GM21786 (cell line): ENCODE data around the gene PFAS.
A peak's percentile ranks its signal among the peaks of the same experiment; 100 is the strongest.
"Not testable (repeated sequence)": the region's sequence is repeated elsewhere in the genome, so short reads cannot be mapped to it uniquely, and the experiment has no call there.

ENCODE experiments used
- ATAC-seq: cut with Tn5 transposase; IDR thresholded peaks from one replicate; pipeline ENCODE4 v1.9.1; 2021; ENCODE audit not compliant: unreplicated experiment

The PFAS gene, protein sequence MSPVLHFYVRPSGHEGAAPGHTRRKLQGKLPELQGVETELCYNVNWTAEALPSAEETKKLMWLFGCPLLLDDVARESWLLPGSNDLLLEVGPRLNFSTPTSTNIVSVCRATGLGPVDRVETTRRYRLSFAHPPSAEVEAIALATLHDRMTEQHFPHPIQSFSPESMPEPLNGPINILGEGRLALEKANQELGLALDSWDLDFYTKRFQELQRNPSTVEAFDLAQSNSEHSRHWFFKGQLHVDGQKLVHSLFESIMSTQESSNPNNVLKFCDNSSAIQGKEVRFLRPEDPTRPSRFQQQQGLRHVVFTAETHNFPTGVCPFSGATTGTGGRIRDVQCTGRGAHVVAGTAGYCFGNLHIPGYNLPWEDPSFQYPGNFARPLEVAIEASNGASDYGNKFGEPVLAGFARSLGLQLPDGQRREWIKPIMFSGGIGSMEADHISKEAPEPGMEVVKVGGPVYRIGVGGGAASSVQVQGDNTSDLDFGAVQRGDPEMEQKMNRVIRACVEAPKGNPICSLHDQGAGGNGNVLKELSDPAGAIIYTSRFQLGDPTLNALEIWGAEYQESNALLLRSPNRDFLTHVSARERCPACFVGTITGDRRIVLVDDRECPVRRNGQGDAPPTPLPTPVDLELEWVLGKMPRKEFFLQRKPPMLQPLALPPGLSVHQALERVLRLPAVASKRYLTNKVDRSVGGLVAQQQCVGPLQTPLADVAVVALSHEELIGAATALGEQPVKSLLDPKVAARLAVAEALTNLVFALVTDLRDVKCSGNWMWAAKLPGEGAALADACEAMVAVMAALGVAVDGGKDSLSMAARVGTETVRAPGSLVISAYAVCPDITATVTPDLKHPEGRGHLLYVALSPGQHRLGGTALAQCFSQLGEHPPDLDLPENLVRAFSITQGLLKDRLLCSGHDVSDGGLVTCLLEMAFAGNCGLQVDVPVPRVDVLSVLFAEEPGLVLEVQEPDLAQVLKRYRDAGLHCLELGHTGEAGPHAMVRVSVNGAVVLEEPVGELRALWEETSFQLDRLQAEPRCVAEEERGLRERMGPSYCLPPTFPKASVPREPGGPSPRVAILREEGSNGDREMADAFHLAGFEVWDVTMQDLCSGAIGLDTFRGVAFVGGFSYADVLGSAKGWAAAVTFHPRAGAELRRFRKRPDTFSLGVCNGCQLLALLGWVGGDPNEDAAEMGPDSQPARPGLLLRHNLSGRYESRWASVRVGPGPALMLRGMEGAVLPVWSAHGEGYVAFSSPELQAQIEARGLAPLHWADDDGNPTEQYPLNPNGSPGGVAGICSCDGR (N-terminal part only)

DNA sequence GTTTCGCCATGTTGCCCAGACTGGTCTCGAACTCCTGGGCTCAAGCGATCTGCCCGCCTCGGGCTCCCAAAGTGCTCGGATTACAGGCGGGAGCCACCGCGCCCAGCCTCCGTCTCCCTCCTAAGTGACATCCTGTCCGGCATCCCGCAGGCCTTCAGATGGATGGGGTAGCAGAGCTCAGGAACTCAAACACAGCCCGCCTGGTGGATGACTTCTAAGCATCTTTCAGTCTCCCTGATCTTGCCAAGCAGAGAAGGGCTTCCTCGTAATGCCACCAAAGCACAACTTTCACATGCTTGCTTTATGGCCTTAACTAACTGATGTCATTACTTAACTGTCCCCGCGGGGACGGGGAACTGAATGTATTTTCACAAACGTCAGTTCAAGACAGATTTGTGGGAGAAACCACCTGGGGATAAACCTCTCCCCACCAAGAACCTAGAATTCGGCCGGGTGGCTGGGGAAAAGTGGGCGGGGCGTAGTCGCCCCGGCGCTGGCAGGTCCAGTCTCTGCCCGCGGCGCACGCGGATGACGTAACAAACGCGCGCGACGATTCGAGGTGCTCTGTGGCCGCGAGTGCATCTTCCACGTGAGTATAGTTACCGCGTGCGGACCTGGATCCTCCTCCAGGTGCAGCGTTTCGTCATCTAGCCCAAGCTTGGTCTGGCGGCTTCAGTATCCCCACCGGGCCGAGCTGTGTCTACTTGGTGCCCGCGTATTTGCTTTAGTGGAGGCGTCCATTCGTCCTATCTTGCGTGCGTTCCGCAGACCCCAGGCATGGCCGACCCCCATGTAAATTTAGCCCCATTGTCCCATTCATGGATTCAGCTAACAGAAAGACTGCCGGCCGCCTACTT is at the start of gene PFAS:
Gene PFAS (plus strand): TSS at position 539 of the 857 bp plus-strand sequence. CDS start 4,649 bp downstream, outside the sequence.
- peak; percentile 33 for ATAC-seq

DNA sequence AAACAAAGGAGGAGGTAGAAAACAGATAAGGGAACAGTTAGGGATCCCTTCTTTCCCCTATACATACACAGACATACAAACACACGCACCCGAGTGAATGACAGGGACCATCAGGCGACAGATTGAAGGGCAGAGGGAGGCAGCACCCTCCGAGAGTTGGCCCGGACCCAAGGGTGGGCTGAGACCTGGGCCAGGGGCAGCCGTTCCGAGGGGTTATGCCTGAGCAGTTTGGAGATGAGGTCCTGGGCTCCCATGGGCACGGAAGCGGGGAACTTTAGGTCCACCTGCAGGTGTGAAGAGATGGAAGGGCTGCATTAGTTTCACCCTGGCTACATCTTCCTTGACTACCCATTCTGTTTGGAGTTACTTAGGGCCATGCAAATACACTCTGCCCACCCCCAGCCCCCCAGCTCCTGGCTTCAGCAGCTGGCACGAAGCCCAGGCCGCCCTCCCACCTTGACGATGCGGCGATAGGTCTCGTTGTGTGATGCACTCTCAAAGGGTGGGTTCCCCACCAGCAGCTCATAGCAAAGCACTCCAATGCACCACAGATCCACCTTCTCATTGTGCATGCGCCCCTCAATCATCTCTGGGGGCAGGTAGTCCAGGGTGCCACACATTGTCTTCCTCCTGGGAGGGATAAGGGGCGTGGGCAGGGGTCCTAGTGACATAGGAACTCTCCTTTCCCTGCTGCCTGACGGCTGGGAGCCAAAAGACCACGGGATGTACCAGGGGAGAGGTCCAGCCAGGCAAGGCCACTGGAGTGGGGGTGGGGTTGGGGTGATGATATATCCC is 44.1 kb upstream of the PFAS start:
- ATAC-seq = no peak

DNA sequence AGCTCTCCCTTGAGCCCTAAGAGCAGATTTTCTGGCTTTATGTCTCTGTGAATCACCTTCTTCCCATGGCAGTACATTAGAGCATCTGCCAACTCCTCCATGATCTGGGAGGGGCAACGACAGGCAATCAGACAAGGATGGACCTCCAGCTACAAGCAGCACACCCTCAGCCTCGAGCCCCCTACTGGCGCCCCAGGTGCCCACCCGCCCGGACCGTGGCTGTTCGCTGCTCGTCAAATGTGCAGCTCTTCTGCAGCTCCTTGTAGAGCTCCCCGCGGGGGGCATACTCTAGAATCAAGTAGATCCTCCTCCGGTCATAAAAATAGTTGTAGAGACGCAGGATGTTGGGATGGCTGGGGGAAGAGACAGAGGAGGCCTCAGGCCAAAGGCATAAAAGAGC is 42.6 kb upstream of the PFAS start:
- no peak for ATAC-seq

DNA sequence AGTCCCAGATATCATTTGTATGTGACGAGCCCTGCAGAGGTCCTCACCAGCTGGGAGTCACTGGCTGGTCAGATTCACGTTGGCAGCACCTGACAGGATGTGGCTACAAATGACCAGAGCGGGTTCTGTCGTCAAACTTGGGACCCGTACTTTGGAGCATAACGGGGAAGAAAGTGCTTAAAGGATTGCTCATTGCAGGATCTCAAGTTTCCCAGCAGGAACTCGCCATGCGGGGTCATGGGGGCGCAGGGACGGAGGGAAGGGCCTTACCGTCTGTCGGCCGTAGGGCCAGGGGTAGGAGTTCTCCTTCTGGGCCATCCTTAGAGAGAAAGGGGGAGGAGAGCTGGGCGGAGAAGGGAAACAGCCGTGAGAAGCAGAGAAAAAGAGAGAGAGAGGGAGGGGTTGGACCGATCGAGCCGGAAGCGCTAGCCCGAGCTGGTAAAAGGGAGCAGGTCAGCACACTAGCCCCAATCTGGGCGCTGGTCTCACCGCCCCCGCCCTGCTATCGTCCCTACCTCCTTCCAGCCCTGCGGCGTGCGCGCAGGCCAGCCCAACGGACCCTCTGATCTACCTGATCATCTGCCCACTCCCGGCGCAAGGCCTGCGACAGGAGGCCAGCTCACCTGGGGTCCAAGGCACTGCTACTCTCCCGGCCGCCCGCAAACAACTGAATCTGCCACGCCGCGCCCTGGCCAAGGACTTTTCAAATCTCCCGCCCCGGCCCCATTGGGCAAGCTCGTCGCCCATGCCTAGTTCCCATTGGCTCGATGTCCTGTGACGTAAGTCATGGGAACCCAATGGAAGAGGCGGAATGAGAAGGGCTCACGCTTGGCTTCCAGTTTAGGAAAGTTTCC is 39.0 kb upstream of the PFAS start, which contains the start of gene AURKB:
Gene AURKB (minus strand): TSS at position 669 of the 854 bp plus-strand sequence. CDS start 351 bp downstream, at position 318.
- peak; percentile 90 for ATAC-seq

DNA sequence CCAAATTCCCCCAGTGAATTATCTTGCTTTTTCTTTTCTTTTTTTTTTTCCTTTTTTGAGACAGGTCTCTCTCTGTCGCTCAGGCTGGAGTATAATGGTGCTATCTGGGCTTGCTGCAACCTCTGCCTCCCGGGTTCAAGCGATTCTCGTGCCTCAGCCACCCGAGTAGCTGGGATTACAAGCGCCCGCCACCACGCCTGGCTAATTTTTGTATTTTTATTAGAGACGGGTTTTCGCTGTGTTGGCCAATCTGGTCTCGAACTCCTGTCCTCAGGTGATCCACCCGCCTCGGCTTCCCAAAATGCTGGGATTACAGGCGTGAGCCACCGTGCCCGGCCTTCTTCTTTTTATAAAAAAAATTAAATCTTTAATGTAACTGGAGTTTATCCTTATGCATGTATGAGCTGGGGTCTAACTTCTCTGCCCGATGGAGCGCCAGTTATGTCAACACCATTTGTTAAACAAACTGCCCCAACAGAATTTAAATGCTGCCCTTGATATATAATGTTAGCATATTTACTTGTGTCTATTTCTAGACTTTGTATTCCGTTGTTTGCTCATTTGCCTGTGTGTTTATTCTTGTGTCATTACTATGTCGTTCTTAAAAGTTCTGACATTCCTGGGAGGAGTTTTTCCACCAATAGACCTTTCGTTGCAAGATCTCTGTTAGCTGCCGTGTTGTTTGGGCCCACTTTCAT is 38.2 kb upstream of the PFAS start:
- no peak for ATAC-seq

DNA sequence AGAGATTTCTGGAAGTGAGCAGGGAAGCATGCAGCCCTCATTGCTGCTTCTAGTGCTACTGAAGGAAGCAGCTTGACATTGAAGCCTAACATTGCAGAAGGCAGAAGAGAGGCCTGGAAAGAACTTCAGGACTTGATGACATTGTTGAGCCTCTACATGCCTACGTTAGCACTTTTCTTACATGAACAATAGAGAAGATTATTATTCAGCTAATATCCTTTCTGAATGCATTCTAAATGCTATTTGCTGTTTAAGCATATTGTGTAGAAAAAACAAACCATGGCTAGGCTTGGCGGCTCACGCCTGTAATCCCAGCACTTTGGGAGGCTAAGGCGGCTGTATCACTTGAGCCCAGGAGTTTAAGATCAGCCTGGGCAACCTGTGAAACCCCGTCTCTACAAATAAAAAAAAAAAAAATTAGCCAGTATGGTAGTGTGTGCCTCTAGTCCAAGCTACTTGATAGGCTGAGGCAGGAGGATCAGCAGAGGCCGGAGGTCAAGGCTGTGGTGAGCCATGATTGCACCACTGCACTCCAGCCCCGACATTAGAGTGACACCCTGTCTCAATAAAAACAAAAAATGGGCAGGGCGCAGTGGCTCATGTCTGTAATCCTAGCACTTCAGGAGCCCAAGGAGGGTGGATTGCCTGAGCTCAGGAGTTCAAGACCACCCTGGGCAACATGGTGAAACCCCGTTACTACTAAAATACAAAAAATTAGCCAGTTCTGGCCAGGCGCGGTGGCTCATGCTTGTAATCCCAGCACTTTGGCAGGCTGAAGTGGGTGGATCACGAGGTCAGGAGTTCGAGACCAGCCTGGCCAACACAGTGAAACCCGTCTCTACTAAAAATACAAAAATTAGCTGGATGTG is 36.5 kb upstream of the PFAS start:
- no peak for ATAC-seq

DNA sequence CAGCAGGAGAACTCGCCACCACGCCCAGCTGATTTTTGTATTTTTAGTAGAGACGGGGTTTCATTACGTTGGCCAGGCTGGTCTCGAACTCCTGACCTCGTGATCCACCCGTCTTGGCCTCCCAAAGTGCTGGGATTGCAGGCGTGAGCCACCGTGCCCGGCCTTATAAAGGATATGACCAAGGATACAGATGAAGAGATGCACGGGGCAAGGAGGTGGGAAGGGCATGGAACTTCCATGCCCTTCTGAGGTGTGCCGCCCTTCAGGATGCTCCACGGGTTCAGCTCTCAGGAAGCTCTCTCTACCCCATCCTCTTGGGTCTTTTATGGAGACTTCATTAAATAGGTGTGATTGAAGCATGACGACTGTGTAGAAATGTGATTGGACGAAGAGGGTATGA is 35.1 kb upstream of the PFAS start:
- not testable (repeated sequence) for ATAC-seq

DNA sequence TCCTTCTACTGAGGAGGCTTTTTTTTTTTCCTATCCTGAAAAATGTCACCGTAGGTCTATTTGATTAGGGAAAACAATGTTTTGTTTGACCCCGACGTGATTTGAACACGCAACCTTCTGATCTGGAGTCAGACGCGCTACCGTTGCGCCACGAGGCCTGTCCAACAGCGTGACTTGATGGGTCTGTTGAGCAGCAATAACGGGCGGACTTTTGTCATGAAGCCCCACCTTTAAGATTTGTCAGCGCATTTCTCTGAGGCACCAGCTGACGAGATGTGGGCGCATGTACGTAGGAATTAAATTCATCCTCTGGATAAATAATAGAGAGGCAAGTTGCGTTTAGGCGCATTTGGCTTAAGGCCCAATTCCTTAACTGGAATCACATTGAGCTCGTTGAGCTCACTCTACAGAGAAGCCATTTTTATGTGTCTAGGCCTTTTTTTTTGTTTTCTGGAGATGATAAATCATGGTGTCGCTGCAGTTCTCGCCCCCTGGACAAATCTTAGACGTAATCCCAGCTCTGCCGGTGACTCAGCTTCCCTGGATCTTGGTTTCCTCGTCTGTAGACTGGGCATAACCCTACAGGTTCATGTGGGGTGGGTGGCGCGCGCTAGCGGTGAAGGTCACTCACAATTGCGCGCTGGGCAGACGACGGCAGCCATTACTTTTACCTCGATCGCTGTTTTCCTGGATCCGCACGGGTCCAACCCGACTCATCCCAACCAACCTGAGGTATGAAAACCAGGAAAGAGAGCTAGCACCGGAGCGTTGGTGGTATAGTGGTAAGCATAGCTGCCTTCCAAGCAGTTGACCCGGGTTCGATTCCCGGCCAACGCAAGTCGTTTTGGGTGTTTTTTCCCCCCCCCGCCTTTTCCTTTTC is 28.1 kb upstream of the PFAS start:
- ATAC-seq = no peak

DNA sequence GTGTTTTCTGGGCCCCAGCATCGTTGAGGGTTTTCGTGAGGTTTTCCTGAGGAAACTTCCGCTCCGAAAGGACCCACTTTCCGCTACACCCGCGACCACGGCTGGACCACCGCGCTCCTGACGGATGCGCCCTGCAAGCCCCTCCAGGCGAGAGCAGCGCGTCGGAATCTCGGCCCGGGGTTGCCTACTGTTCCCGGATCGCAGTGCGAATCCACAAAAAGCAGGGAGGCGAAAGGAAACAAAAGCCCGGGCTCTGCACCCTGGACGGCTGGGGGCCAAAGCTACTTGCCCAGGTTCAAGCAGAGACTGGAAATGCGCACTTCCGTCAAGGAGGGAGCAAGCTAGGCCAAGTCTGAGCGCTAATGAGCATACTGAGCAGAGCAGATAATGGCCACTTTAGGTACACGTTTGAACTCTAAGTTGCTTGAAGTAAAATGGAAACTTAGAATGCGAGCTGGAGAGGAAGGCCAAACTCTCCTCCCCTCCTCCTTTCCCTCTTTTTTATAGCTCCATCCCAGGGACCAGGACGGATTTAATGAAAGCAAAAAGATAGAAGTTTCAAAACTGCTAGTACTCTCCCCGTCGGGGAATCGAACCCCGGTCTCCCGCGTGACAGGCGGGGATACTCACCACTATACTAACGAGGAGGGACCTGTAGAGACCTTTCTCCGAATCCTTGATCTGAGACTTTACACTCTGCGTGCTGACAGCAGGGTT is 27.3 kb upstream of the PFAS start:
- peak; percentile 46 for ATAC-seq

DNA sequence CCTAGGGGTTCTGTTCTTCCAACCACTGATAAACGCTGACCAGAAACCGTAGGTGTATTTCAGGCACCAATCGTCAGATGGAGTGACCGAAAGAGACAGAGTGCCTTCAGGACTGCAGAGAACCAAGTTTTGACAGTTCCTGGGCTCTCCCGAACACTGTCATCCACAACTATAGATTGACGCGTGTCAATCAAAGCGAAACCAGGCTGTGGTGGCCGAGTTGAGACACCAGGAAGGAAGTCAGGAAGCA is 26.8 kb upstream of the PFAS start:
- peak; percentile 29 for ATAC-seq

DNA sequence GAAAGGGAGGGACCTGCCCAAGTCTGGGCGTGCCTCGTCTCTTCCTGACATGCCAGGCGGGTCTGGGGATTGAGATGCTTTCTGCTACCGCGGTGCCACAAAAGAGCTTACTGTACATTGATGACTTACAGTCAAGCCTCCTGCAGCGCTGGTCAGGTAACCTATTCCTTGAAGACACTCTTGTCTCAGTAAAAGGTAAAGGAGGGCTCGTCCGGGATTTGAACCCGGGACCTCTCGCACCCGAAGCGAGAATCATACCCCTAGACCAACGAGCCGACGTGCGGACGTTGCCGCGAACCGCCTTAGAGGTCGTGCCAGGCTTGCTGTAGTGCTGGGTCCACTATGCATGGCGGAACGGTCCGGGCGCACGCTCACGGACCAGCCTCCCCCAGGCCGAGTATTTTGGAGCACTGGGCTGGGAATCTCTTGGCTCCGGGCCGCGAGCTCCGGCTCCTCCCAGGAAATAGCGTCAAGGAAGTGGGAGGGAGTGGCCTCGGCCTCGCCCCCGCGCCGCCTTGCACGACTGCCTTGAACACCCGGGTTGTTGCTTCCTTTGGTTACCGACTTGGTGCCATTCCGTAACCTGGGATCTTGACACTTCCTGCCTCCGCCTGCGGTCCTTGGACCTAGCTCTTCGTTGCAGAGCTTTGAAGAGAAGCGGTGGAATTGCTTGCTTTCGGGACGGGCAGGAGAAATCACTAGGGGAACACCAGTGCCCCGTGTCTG is 26.3 kb upstream of the PFAS start:
- ATAC-seq = peak; percentile 32

DNA sequence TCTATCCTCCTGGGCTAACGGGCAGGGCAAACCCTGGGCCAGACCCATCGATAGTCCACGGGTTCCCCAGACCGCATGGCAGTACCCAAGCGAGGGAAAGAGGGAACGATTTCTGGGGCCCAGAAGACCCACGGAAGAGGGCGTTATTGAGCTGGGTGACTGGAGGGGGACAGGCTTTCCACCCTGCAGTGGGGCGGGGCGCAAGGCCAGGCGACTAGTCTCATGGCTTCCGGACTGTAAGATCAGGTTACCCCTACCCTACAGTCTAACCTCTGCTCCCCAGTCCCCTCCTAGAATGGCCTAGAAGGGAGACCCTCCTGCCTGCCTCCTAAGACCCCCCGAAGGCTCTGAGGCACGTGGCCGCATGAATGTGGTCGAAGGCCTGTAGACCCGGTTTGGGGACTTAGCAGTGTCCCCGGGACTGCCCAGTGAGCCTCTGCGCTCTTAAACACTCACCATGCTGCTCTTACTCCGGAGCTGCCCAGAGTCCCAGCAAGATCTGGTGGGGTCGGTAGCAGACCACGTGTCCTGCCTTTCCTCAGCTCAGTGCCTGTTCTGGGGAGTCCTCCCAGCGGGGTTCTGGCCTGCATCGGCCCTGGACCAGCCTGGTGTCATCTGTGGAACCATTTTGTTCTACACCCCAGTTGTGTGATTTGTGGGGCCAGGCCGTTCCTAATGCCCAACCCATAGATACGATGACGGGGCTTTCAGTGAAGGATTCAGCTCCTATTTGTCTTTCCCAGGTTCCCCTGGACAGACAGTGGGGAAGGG is 25.5 kb upstream of the PFAS start:
- no peak for ATAC-seq

DNA sequence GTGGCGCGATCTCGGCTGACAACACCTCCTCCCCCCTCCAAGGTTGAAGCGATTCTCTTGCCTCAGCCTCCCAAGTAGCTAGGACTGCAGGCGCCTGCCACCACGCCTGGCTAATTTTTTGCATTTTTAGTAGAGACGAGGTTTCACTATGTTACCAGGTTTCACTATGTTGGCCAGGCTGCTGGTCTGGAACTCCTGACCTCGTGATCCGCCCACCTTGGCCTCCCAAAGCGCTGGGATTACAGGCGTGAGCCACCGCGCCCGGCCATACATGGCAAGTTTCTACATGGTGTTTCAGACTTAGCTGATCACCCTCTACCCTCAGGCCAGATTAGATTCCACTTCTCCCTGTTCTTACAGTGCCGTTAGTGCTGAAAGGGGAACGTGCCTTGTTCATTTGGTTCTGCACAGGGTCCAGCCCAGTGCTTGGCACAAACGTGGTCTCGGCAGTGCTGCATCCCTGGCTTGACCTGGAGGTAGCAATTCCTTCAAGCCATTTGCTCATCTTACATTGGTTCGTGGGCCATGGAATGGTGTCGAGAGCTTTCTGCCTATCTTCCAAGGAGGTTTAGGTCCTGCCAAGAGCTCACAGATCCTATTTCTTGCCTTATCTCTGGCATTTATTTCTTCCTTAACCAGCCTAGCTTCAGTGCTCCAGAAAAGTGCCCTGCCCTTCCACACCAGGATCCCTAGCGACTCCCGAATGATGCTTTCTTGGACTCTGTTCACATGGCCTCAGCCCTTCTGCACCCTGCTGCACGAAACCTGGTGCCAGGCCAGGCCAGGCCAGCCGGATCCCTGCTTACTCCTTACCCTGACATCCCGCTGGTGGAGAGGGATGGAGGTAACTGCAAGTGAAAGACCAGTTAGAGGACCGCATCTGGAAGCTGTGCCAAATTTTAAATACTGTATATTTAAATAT is 23.9 kb upstream of the PFAS start:
- no peak for ATAC-seq
